Ureter (tissue), 1 donor: ENCODE results near the gene GRIK3. TPM values are rescaled to one million over a fixed set of nuclear protein-coding genes. Genes with fewer than 3 reads are reported as not detected.
"Not testable (repeated sequence)": the region's sequence is repeated elsewhere in the genome, so short reads cannot be mapped to it uniquely, and the experiment has no call there.

Experiments
- DNase-seq: peaks from one replicate; pipeline ENCODE4 v3.0.0-alpha.2; 2020; ENCODE audit warnings: low spot score
- total RNA-seq: library from RNA; stranded (reverse); gene quantifications from one replicate; pipeline ENCODE4 v1.2.4, GENCODE V29; 2023
- donor health status: DM: yes; HTN: yes; CAD: no.

The GRIK3 gene
- total RNA-seq, 1 donor from 2014 or later, result 0.55 TPM

DNA sequence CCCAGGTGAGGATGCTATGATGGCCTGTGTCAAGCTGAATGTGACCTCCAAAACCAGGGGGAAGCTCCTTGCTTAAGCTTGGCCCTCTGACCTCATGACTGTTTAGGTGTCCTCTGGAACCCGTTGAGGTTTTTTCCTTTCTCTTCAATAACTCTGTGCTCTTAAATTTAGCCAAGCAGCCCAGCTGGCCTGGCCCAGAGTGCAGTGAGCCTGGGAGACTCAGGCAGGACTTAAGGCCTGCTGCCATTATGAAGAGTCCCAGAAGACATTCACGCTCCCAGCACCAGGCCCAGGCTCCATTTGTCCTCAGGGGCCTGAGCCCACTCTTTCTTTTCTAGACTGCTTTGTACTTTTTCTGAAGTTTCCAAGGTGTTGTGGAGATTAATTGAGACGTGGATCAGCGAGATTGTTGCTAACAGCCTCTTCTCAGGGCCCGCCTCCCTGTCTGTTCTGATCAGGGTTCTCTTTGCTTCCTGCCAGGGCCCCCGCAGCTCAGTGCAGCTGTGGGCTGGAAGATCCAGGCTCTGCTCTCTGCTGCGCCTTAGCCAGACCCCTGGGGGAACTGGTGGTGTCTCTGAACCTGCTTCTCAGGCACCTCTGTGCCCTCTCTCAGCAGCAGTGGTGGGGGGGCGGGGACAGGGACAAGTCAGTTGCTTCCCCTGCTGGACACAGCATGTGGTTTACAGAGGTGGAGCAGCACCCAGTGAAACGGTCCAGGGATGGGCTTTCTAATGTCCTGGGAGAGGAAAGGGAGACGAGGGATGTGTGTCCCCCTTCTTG lies 124.2 kb downstream of the GRIK3 start:
- DNase-seq, result peak; percentile 29

DNA sequence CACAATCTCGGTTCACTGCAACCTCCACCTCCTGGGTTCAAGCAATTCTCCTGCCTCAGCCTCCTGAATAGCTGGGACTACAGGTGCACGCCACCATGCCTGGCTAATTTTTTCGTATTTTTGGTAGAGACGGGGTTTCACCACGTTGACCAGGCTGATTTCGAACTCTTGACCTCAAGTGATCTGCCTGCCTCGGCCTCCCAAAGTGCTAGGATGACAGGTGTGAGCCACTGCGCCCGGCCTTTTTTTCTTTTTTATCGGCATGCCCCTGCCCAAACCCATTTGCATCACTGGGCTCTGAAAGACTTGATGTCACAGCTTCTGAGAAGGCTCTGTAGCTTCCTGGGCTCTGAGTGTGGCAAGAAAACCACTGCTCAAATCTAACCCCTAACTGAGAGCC lies 125.0 kb downstream of the GRIK3 start:
- DNase-seq, result not testable (repeated sequence)

DNA sequence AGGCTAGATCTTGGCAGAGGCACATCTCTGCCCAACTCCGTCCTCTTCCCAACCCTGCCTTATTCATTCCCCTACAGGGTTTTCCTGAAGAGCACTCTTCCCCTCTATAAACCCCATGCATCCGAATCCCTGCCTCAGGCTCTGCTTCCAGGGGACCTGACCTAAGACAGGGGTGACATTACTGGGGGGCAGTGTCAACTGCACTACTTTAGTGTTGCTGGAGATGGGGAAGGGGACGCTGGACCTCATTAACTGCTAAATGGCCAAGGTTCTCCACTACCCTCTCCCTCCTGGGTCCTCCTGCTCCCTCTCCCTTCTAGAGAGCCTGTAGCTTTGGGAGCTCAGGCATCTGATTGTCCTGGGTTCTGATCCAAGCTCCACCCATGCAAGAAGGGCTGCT lies 126.2 kb downstream of the GRIK3 start:
- DNase-seq, result peak; percentile 5

DNA sequence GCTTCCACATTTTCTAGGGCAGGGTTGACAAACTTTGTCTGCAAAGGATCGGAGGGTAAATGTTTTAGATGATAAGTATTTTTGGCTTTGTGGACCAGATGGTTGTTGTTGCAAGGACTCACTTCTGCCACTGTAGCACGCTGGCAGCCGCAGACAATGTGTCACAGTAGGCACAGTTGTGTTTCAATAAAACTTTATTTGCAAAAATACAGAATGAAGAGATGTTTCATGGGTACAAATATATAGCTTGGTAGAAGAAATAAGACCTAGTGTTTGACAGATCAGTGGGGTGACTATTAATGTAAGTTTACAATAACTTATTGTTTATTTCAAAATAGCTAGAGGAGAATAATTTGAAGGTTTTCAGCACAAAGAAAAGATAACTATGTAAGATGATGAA lies 127.8 kb downstream of the GRIK3 start:
- no peak for DNase-seq

DNA sequence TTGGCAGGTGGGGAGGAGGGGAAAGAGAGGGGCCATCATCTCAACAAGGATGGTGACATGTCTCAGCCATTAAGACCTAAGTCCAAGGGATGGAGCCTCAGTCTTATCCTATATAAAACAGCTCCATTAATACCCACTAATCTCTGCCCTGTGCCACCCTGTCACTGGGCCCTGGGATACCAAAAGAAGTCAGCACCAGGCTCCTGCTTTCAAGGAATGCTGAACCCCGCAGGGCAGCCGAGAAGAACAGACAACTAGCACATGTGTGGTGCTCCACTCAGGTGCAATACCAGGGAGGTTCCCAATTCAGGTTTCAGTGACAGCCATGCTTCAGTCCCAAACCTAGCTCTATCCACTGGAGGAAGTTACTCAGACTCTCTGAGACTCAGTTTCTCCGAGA lies 128.4 kb downstream of the GRIK3 start:
- DNase-seq, result peak; percentile 6

DNA sequence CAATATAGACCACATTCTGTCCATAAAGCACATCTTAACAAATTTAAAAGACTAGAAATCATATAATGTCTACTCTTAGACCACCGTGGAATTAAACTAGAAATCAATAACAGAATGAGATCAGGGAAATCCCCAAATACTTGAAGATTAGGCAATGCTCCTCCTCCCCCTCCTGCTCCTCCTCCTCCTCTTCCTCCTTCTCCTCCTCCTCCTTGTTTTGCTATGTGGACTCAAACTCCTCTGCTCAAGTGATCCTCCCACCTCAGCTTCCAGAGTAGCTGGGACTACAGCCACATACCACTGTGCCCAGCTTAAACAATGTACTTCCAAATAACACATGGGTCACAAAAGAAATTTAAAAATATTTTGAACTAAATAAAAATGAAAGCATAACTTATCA lies 134.2 kb downstream of the GRIK3 start:
- DNase-seq, result no peak

DNA sequence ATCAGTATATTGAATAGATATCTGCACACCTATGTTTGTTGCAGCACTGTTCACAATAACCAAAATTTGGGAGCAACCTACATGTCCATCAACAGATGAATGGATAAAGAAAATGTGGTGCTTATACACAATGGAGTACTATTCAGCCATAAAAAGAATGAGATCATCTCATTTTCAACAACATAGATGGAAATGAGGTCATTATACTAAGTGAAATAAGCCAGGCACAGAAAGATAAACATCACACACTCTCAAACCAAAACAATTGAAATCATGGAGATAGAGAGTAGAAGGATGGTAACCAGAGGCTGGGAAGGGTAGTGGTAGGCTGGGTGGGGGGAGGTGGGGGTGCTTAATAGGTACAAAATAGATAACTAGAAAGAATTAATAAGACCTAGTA lies 136.5 kb downstream of the GRIK3 start:
- not testable (repeated sequence) for DNase-seq

DNA sequence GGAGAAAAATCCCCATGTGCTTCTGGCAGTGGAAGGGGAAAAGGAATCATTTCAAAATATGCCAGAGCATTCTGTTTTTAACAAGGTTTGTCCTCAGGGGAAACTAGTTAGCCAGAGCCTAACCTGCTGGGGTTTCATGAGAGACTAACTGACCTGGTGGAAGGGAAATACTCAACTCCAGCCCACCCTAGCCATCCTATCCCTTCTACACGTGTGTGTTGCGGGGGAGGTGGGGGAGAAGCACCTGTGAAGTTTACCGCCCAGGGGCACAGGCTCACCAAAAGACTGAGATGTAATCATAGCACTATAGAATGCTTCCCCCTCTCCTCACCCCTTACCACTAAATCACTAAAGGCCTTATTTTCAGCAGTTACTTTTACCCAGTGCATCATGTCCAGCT lies 139.5 kb downstream of the GRIK3 start:
- peak; percentile 13 for DNase-seq

DNA sequence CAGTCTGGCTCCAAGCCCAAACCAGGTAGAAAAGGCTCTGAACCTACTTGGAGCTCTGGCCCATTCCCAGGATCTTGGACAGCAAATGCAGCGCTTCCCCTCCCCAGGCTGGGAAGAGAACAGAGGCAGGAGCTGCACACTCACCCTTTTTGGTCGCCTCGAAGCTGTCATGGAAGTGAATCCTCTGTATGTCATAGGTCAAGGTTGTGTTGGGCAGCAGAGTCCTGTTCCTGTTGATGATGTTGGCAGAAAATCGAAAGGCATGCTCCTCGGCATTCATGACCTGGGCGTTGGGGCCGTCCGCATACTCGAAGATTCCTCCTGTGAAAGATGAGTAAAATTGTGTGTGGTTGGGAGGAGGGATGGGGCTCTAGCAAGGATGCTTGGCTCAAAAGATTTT lies 143.5 kb downstream of the GRIK3 start:
- DNase-seq, result peak; percentile 22

DNA sequence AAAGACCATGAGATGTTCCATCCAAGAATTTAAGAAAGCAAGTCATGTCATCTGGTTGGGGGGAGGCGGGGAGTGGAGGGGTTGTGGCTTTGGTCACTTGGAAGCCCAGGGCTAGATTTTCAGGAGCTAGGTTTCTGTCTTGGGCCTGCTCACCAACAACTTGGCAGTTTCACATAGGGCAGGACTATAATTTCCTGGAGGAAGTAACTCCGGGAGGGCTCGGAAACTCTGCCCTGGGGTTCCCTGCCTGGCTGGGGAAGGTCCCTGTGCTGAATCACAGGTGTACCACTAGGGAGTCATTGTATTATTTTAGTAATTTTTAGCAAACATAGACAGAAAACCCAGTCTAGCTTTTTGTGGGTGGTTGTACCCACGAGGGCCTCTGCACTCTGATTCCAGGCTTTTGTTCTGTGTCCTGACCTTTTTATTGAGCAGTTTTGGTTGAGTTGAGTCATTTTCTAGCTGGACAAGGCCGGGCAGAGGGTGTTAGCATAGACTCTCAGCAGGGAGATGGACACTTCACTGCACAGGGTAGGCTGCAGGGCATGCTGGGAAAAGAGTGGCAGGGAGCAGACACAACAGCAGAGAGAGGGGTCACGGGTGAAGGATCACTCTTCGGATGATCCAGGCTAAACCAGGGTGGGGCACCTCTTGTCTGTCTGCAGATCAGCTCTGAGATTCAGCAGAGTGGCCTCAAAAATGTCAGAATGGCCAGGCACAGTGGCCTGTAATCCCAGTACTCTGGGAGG lies 144.7 kb downstream of the GRIK3 start:
- peak; percentile 12 for DNase-seq

DNA sequence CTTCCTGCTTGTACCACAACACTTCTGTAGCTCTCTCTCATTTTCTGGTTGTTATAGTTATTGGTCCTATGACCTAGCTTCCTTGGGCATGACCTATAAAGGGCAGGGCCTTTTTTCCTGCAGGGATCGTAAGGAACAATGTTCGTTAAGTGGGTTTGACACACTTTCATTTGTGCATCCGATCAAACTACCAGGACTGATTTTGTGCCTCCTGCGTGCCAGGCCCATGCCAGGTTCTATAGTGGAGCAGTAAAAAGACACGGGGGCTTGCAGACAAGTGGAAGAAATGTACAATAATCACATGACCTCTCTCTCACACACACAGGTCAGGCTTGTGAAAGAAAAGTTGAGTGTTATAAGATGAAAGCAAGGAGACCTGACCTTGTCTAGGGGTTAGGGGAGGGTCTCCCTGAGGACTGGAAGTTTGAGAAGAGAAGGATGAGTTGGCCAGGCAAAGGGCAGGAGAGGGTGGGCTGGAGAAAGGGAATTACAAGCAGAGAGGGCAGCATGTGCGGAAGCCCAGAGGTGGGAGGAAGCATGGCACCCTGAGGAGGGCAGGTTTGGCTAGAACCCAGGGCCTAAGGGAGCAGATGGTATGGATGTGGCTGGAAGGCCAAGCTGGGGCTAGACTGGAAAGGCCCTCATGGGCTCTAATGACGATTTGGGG lies 145.4 kb downstream of the GRIK3 start:
- peak; percentile 39 for DNase-seq

DNA sequence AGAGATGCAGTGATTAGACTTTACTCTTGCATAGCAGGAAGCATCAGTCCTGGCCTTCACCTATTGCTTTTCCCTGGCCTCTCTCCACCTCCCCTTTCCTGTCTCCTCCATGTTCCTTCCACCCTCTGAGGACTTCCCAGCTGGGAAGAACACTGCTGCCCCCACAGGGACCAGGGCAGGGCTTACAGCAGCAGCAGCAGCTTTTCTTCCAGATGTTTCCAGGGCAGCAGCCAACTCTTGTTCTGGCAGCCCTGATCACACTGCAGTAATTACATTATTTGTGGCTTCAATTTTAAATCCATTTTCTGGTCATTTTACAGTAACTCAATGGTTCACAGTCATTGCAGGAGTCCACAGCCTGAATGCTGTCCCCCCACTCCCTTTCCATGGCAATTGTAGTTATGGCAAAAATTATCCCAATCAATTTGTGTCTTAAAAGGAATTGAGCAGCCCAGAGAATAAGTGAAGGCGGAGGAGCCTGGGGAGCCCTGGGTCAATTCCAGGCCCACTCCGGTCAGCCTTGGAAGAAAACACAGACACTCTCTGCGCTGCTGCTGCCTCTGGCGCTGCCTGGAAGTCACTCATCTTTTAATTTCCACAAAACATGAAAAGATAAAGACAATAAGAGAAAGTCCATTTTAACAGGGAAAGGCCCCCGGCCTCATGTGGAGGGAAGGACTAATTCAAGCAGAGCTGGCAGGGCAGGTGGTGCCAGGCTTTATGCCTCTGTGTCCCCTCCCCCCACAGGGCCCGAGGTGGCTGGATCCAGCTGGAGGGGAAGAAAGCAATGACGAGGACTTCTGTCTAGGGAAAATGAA lies 148.6 kb downstream of the GRIK3 start:
- peak; percentile 19 for DNase-seq

DNA sequence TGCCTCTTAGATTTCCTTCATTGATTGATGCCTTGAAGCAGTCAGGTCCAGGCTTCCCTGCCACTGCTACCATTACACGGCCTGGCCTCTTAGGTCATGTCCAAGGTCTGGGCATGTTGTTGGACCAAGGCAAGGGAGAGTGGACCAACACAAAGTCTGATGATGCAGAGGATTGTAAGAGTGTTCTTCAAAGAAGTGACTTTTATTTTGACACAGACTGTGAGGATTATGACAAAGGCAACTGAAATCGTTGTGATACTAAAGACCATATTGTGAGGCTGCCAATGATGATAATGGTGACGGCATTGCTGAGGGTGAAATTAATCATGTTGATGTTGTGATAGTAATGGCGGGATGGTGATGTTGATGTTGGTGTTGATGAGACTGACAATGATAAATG lies 149.5 kb downstream of the GRIK3 start:
- DNase-seq, result no peak

DNA sequence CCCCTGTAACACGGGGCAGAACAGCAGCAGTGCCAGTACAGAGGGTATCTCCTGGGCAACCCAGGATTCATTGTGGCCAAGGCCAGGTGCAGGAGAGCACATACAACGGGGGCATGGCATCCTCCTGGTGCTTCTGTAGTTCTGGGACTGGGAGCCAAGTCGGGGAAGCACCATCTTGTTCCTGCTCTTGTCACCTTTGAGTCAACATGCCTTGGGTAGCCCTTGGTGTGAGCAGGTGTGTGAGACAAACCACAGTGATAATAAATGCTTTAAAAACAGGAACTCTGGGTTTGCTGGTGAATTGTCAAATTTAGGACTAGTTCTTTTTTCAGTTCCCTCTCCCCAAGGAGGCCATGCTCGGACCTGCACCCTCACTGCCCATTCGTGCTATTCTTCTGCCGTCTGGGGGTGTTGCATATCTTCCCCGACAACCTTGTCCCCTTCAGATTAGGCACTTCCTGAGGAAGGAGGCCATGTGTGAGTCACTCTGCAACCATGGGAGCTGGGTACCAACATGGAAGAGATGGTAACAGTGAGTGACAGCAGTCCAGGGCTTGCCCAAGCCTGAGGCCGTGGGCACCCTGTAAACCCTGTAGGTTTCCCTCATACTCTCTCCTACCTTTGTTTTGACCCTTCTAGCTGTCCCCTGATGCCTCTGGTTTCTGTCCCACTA lies 150.2 kb downstream of the GRIK3 start:
- DNase-seq, result peak; percentile 29

DNA sequence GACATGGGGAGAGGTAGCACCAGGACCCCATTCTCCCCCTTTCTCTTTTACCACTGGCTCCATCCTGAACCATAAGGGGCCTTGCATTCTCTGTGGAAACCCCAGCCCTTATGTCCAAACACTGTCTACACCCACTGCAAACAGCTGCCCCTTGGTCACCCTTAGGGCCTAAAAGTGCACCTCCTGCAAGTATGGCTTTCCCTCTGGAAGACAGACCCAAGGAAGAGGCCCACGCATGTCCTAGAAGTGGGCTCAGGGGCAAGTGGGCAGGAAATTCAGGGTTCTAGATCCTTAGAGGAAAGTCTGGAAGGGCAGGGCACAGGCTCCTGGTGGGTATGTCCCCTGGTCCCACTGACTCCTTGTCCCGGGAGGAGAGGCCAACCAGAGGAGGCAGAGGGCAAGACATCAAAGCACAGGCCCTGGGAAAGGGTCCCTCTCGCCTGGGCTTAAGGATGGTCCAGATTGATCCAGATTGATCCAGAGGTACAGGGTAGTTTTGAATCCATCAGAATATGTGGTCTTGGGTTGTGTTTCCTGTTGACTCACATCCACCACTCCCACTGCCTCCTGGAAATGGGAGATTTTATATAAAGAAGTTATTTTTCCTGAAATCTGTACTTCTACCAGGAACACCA lies 150.9 kb downstream of the GRIK3 start:
- DNase-seq, result no peak

DNA sequence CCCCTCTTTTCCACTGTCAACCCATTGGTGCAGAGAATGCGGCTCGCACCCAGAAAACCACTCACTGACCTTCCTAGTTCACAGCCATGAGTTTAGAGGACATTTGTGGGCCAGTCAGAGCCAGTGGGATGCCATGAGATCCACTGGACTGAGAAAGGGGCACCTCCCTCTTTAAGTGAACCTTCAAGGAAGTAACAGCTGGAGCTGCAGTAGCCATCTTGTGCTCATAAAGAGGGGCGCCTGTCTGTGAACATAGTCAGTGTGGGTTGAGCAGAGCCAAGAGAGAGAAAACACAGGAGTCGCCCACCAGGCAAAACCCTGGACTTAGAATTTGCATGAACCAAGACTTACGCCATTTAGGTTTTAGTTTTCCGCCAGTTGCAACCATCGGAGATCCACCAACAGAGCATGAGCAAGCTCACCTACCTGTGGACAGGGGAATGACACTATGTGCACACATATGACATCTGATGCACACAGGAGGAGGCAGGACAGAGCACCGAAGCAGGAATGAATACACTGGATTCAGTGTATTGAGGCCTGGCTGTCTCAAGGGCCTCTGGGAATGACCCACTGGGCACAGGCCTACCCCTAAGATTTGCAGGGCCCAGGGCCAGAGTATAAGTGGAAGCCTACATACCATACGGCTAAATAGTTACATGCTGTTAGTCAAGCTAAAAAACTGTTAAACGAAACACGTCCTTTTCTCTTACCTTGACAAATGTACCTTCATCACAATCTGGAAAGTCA lies 151.6 kb downstream of the GRIK3 start:
- DNase-seq, result peak; percentile 17

DNA sequence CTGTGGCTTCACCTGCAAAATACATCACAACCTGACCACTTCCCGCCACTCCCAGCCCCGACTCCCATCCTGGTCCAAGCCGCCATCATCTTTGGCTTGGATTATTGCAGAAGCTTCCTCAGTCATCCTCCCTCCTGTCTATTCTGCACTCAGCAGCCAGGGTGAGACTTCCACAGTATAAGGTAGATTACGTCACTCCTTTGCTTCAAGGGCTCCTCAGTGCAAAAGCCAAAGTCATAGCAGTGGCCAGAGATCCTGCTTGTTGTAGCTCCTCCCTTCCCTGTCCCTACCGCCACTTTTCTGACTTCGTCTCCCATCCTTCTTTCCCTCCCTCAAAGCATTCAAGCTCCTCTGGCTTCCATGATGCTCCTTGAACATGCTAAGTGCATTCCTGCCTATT lies 152.8 kb downstream of the GRIK3 start:
- peak; percentile 12 for DNase-seq

DNA sequence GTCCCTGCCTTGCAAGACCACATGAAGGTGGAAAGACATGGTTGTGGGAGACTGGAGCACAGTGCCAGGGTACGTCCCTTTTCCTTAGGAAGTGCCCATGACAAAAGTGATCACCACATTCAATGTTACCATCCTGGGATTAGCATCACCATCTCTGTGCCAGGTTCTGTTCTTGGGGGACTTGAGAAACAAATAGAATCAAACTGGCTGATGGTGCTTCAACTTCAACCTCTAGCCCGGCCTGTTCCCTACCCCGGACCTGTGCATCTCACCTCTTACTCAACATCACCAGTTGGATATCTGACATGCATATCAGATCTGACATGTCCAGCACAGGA lies 153.3 kb downstream of the GRIK3 start:
- DNase-seq, result peak; percentile 18

DNA sequence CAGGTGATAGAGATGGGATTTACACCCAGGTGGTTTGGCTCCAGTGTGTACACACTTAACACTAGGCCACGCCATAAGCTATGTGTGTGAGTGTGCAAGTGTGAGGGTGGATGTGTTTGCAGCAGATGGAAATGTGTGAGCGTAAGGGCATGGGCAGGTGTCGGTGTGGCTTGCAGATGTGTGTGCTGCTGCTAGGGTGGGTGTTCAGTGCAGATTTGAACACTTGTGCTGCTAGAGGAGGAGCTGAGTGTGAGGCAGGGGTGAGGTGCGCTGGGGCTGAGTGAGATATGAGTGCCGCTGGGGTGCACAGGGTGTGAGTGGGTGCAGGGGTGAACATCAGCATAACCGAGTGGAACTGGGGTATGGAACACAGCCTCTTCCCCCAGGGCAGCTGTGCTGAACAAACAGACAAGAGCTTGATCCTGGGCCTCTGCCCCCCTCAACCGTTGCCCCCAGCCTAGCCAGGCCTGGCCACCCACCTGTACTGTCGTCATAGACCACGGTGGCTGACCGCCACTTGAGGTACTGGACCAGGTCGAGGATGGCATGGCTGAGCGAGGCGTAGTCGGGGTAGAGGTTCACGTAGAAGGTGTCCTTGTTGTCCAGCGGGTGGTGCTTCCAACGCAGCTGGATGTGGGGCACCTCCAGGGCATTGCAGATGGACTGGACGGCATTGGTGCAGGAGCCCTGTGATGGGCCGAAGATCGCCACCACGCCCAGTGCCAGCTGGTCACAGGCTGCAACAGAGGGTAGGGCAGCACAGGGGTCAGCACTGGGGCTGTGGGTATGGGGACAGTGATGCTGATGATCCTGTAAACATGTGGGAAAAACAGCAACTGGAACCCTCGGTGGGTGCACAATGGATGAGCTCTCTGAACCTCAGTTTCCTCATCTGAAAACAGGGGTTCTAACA lies 153.9 kb downstream of the GRIK3 start:
- DNase-seq, result peak; percentile 33
